GM12801 (cell line): Measurements from ENCODE around the gene MRPL58.

Experiments used
- TF ChIP-seq, protein P1 (sequence below): IDR thresholded peaks from one replicate; pipeline ENCODE4 v1.5.1; 2011; ENCODE audit warnings: control low read depth; ENCODE audit not compliant: insufficient read length; ENCODE audit errors: extremely low read depth

The MRPL58 gene

DNA sequence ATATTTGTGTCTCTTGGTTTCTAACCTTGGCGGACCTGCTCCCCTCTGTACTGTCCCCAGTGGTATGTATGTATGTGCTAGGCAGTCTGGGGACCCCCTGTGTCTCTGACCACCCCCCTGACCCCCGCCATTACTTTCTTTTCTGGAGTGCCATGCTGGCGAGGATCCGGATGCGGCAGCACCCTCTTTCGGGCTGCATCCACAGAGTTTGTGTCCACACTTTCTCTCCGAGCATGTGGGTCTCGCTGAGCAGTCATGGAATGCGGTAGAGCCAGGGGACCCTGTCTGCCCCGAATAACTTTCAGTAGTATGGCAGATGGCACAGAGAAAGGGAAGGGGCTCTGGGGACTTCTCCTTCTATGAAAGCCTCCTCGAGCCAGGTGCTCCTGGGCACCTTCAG, 51.6 kb downstream of the MRPL58 start:
- TF ChIP-seq, protein P1, sequence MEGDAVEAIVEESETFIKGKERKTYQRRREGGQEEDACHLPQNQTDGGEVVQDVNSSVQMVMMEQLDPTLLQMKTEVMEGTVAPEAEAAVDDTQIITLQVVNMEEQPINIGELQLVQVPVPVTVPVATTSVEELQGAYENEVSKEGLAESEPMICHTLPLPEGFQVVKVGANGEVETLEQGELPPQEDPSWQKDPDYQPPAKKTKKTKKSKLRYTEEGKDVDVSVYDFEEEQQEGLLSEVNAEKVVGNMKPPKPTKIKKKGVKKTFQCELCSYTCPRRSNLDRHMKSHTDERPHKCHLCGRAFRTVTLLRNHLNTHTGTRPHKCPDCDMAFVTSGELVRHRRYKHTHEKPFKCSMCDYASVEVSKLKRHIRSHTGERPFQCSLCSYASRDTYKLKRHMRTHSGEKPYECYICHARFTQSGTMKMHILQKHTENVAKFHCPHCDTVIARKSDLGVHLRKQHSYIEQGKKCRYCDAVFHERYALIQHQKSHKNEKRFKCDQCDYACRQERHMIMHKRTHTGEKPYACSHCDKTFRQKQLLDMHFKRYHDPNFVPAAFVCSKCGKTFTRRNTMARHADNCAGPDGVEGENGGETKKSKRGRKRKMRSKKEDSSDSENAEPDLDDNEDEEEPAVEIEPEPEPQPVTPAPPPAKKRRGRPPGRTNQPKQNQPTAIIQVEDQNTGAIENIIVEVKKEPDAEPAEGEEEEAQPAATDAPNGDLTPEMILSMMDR = no peak

DNA sequence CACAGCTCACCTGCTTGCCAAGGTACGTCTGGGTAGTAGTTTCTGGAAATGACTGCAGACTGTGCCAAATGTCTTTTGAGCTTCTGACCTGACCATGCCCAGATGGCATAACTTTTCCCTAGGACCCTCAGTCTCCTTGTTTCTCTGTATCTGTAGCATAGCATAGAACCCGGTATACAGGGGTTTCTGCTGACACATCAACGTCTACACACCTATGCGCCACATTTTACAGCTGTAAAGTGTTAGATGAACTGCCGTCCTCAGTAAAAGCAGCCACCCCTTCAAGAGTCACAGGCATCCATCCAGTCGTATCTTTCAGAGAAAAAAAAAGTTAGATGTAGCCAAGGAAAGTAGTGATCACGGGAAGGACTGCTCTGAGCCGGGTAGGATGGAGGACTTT, 52.0 kb downstream of the MRPL58 start:
- TF ChIP-seq, protein P1 = no peak

DNA sequence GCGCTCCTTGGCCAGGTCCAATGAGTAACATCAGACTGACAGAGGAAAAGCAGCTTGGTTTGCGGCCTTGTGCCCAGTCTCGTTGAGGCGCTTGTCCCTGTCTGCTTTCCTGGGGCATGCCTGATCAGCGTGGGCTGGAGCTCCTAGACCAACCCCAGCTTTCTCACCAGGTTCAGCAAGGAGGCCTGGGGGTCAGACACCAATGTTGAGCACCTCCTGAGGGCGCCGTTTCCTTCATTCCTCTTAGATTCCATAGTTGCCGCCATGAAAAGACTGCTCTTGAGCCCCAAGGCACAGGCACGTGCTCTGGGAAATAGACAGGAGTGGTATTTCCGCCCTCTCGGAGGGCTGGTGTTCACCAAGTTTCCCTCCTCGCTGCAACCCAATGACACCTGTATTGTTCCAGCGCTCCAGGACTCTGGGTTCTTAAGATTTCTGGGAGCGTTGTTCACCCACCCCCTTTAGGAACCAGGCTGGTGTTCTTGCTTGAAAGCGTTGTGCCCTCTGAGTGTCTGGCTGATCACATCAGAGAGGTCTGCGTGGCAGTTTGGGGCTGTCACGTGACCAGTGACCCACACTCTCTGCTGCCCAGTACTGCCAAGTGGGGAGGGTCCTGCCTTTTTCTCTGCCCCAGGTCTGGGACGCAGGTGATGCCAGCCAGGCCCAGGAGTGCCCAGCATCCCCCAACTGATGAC, 52.5 kb downstream of the MRPL58 start:
- TF ChIP-seq, protein P1 = no peak

DNA sequence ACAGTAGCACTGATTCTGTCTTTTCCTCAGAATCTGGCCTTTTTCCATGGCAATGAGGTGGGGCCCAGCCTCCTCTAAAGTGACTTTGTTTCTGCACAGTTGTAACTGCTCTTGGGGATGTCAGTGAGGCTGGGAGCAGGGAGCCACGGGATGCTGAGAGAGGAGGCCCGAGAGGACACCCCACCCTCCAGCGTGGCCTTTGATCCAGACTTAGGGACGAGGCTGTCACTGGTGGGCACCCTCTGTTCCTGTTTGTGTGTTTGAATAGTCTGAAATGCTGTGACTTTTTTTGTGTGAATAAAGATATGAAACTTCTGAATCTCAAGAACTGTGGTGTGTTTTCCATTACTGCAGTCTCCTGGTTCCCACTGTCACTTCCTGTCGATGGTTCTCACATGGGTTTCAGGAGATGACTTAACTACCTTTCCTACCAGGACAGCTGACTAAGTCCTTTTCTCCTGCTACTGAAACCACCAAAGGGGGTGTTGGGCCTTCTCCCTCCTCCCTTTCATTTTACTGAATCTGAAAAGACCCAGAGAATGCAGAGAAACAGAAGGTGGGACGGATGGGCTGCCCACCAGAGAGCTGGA, 53.2 kb downstream of the MRPL58 start:
- TF ChIP-seq, protein P1 = no peak

DNA sequence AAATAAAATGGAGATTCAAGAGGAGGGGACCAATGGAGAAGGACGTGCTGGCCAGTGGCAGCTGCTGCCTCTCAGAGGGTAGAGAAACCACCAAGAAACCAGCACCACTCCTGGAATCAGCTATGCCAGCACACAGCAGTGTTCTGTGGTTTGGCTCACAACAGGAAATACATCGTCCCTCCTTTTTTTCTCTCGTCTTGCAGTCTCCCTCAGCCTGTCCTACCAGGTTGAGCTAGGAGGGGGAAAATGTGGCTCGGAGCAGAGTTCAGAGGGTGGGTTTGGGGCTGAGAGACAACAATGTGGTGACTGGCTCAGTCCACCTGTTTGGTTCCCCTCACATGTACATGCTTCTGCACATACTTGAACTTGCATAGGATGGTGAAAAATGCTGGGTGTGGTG, 55.4 kb downstream of the MRPL58 start:
- TF ChIP-seq, protein P1 = no peak

DNA sequence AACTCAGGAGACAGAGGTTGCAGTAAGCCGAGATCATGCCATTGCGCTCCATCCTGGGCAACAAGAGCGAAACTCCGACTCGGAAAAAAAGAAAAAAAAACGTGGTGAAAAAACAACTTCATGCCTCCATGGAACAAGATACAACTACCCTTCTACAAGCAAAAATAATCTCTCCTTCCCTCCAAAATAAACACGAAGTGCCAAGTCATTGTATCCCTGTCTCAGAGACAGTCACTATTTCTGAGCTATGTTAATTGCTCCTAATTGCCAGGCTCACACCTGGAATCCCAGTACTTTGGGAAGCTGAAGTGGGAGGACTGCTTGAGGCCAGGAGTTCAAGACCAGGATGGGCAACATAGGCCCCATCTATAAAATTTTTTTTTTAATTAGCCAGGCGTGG, 56.3 kb downstream of the MRPL58 start:
- TF ChIP-seq, protein P1 = no peak

DNA sequence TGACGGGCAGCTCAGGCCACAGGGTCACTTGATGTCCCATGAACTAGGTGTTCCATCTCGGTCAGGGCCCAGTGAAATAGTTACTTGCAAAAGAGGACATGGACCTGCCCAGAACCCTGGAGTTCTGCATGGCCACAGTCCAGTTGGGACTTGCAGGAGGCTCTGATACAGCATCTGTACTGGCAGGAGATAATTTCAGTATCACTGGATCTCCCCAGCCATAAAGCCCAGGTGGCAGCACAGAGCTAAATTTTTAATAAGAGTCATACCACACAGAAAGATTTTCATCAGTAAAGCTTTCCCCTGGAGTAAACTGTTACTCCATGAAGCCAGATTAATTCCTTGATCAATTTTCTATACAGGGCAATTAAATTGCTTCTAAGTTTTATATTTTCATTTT, 57.3 kb downstream of the MRPL58 start:
- TF ChIP-seq, protein P1 = no peak
